ENCODE data around the gene DUSP21.
"Not testable (repeated sequence)": the region's sequence is repeated elsewhere in the genome, so short reads cannot be mapped to it uniquely, and the experiment has no call there.

The DUSP21 gene

GRCh38 chrX:44884944-44885343, 41.1 kb downstream of the DUSP21 start:
- no peak for DNase-seq (ENCODE audit: low read depth, low spot score)
- TF ChIP-seq POLR2AphosphoS5 (IDR thresholded peaks at IDR 0.05; ENCODE audit: borderline replicate concordance, low read depth, low read length), result no peak
- TF ChIP-seq EZH2 (IDR thresholded peaks at IDR 0.05), result no peak
- TF ChIP-seq FOXP2 (optimal IDR thresholded peaks at IDR 0.05; ENCODE audit: control extremely low read depth, extremely low read length, insufficient read depth), result no peak
- Histone ChIP-seq H3K27ac (no peak overlapping the region), H3K9me3 (ENCODE audit: low read depth, low read length) (0 out of 2 replicates have a peak, but pooled peaks cover 3% of the 10 kb centered on the region), H3K4me3 (no peak overlapping the region), H3K36me3 (ENCODE audit: insufficient read depth, low read length) (no peaks in the 10 kb centered on the region; the same call in 1 of the 2 replicates), H3K9ac (ENCODE audit: insufficient read length) (no peak overlapping the region)

- H3K9ac ChIP-seq (ENCODE audit: insufficient read length), result no peak overlapping the region
- DNase-seq (ENCODE audit: low read depth, low spot score), result no peak
- H3K27ac ChIP-seq, result no peak overlapping the region
- TF ChIP-seq EZH2 (IDR thresholded peaks at IDR 0.05), result no peak
- TF ChIP-seq POLR2AphosphoS5 (IDR thresholded peaks at IDR 0.05; ENCODE audit: borderline replicate concordance, low read depth, low read length), result no peak
- no peak for TF ChIP-seq FOXP2 (optimal IDR thresholded peaks at IDR 0.05; ENCODE audit: control extremely low read depth, extremely low read length, insufficient read depth)
- H3K4me3 ChIP-seq, result no peak overlapping the region
- H3K36me3 ChIP-seq (ENCODE audit: insufficient read depth, low read length), result no peaks in the 10 kb centered on the region
- 0 out of 2 replicates have a peak, but pooled peaks cover 3% of the 10 kb centered on the region for H3K9me3 ChIP-seq (ENCODE audit: low read depth, low read length)
Observed at GRCh38 chrX:44889824-44890223, 46.0 kb downstream of the DUSP21 start.

GRCh38 chrX:44890247-44890646, 46.4 kb downstream of the DUSP21 start:
- H3K27ac ChIP-seq, result no peak overlapping the region
- no peak for TF ChIP-seq POLR2AphosphoS5 (IDR thresholded peaks at IDR 0.05; ENCODE audit: borderline replicate concordance, low read depth, low read length)
- no peak for TF ChIP-seq EZH2 (IDR thresholded peaks at IDR 0.05)
- no peak for TF ChIP-seq FOXP2 (optimal IDR thresholded peaks at IDR 0.05; ENCODE audit: control extremely low read depth, extremely low read length, insufficient read depth)
- 0 out of 2 replicates have a peak, but pooled peaks cover 3% of the 10 kb centered on the region for H3K9me3 ChIP-seq (ENCODE audit: low read depth, low read length)
- H3K4me3 ChIP-seq, result no peak overlapping the region
- no peaks in the 10 kb centered on the region for H3K36me3 ChIP-seq (ENCODE audit: insufficient read depth, low read length)
- no peak for DNase-seq (ENCODE audit: low read depth, low spot score)
- H3K9ac ChIP-seq (ENCODE audit: insufficient read length), result no peak overlapping the region

GRCh38 chrX:44890687-44891086, 46.9 kb downstream of the DUSP21 start:
- not testable (repeated sequence) for H3K4me3 ChIP-seq; H3K9me3 ChIP-seq (ENCODE audit: low read depth, low read length); H3K9ac ChIP-seq (ENCODE audit: insufficient read length); H3K36me3 ChIP-seq (ENCODE audit: insufficient read depth, low read length); DNase-seq (ENCODE audit: low read depth, low spot score); H3K27ac ChIP-seq

GRCh38 chrX:44891642-44892041, 47.8 kb downstream of the DUSP21 start:
- no peak for DNase-seq (ENCODE audit: low read depth, low spot score)
- H3K9me3 ChIP-seq (ENCODE audit: low read depth, low read length), result 0 out of 2 replicates have a peak, but pooled peaks cover 7% of the 10 kb centered on the region

More at GRCh38 chrX:44891642-44892041, 47.8 kb downstream of the DUSP21 start:
- Histone ChIP-seq H3K9ac (ENCODE audit: insufficient read length) (no peak overlapping the region), H3K36me3 (ENCODE audit: insufficient read depth, low read length) (no peaks in the 10 kb centered on the region), H3K4me3 (no peak overlapping the region), H3K27ac (no peak overlapping the region)
- TF ChIP-seq POLR2AphosphoS5 (IDR thresholded peaks at IDR 0.05; ENCODE audit: borderline replicate concordance, low read depth, low read length), result no peak
- no peak for TF ChIP-seq FOXP2 (optimal IDR thresholded peaks at IDR 0.05; ENCODE audit: control extremely low read depth, extremely low read length, insufficient read depth)
- no peak for TF ChIP-seq EZH2 (IDR thresholded peaks at IDR 0.05)

All from SK-N-MC (cell line).